WTC11 (cell line): ENCODE data around the gene MUC12.

Source experiments
- CTCF ChIP-seq: fragments of 200-600 bp; IDR thresholded peaks from 2 replicates; pipeline ENCODE4 v1.8.0; 2022; ENCODE audit warnings: antibody characterized with exemption
- ERG ChIP-seq: fragments of 250-450 bp; sonication (Bioruptor Pico); IDR thresholded peaks from 2 replicates; pipeline ENCODE4 v1.8.0; 2021; ENCODE audit warnings: mild to moderate bottlenecking
- FOXJ3 ChIP-seq: sonication (generic); formaldehyde crosslinking; IDR thresholded peaks from 2 replicates; pipeline ENCODE4 v1.9.0; 2021; ENCODE audit warnings: missing genetic modification reagents, mild to moderate bottlenecking, borderline replicate concordance
- GABPB1 ChIP-seq: sonication (generic); formaldehyde crosslinking; IDR thresholded peaks from 2 replicates; pipeline ENCODE4 v1.8.1; 2023; ENCODE audit warnings: mild to moderate bottlenecking, missing genetic modification reagents
- IRF1 ChIP-seq: sonication (generic); formaldehyde crosslinking; IDR thresholded peaks from 2 replicates; pipeline ENCODE4 v1.8.0; 2023; ENCODE audit warnings: missing genetic modification reagents
- JUN ChIP-seq: sonication (generic); formaldehyde crosslinking; IDR thresholded peaks from 2 replicates; pipeline ENCODE4 v1.8.0; 2023; ENCODE audit warnings: mild to moderate bottlenecking, missing genetic modification reagents
- MLX ChIP-seq: sonication (generic); formaldehyde crosslinking; IDR thresholded peaks from 2 replicates; pipeline ENCODE4 v1.8.1; 2023; ENCODE audit warnings: mild to moderate bottlenecking, missing genetic modification reagents, moderate library complexity
- TF ChIP-seq, protein P1 (sequence below): sonication (generic); formaldehyde crosslinking; conservative IDR thresholded peaks from 2 replicates; pipeline ENCODE4 v1.8.1; 2022; ENCODE audit warnings: mild to moderate bottlenecking, missing genetic modification reagents
- TF ChIP-seq, protein P2 (sequence below): sonication (generic); formaldehyde crosslinking; IDR thresholded peaks from 2 replicates; pipeline ENCODE4 v1.8.0; 2023; ENCODE audit warnings: missing genetic modification reagents, mild to moderate bottlenecking, borderline replicate concordance
- TF ChIP-seq, protein P3 (sequence below): sonication (generic); formaldehyde crosslinking; IDR thresholded peaks from 2 replicates; pipeline ENCODE4 v1.8.1; 2023; ENCODE audit warnings: mild to moderate bottlenecking, moderate library complexity, missing genetic modification reagents

DNA sequence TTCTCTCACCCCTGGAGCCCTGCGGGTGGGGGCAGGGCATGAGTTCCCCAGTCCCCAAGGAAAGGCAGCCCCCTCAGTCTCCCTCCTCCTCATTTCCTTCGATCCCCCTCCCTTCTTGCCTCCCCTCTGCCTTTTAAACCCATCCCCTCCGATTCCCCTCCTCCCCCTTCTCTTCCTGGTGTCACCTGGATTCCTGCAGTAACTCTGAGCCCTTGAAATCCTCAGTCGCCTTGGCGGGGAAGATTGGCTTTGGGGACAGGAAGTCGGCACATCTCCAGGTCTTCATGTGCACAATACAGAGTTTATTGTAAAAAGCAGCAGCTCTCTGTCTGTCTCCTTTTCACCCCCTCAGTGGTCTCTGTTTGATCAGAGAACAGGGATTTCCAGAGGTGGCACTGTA, 1.3 kb upstream of the MUC12 start:
- TF ChIP-seq CTCF (no peak), GABPB1 (CRISPR knock-in tag) (no peak), JUN (CRISPR knock-in tag) (no peak), ERG (CRISPR knock-in tag) (no peak), FOXJ3 (no peak), MLX (CRISPR knock-in tag) (no peak), IRF1 (CRISPR knock-in tag) (no peak)
- TF ChIP-seq, protein P1, sequence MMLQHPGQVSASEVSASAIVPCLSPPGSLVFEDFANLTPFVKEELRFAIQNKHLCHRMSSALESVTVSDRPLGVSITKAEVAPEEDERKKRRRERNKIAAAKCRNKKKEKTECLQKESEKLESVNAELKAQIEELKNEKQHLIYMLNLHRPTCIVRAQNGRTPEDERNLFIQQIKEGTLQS (CRISPR knock-in tag), result no peak
- TF ChIP-seq, protein P2, sequence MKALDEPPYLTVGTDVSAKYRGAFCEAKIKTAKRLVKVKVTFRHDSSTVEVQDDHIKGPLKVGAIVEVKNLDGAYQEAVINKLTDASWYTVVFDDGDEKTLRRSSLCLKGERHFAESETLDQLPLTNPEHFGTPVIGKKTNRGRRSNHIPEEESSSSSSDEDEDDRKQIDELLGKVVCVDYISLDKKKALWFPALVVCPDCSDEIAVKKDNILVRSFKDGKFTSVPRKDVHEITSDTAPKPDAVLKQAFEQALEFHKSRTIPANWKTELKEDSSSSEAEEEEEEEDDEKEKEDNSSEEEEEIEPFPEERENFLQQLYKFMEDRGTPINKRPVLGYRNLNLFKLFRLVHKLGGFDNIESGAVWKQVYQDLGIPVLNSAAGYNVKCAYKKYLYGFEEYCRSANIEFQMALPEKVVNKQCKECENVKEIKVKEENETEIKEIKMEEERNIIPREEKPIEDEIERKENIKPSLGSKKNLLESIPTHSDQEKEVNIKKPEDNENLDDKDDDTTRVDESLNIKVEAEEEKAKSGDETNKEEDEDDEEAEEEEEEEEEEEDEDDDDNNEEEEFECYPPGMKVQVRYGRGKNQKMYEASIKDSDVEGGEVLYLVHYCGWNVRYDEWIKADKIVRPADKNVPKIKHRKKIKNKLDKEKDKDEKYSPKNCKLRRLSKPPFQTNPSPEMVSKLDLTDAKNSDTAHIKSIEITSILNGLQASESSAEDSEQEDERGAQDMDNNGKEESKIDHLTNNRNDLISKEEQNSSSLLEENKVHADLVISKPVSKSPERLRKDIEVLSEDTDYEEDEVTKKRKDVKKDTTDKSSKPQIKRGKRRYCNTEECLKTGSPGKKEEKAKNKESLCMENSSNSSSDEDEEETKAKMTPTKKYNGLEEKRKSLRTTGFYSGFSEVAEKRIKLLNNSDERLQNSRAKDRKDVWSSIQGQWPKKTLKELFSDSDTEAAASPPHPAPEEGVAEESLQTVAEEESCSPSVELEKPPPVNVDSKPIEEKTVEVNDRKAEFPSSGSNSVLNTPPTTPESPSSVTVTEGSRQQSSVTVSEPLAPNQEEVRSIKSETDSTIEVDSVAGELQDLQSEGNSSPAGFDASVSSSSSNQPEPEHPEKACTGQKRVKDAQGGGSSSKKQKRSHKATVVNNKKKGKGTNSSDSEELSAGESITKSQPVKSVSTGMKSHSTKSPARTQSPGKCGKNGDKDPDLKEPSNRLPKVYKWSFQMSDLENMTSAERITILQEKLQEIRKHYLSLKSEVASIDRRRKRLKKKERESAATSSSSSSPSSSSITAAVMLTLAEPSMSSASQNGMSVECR (CRISPR knock-in tag), result no peak
- TF ChIP-seq, protein P3, sequence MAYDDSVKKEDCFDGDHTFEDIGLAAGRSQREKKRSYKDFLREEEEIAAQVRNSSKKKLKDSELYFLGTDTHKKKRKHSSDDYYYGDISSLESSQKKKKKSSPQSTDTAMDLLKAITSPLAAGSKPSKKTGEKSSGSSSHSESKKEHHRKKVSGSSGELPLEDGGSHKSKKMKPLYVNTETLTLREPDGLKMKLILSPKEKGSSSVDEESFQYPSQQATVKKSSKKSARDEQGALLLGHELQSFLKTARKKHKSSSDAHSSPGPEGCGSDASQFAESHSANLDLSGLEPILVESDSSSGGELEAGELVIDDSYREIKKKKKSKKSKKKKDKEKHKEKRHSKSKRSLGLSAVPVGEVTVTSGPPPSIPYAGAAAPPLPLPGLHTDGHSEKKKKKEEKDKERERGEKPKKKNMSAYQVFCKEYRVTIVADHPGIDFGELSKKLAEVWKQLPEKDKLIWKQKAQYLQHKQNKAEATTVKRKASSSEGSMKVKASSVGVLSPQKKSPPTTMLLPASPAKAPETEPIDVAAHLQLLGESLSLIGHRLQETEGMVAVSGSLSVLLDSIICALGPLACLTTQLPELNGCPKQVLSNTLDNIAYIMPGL (CRISPR knock-in tag), result no peak
